ENCODE measurements around the gene NMUR1.

The NMUR1 gene

GRCh38 chr2:231531883-231532755 lies 1.9 kb upstream of the NMUR1 start:
- peaks cover 0 to 6% of the 10 kb centered on the region in 2 donors for H3K27me3 ChIP-seq
- DNase-seq, result peak in 1 of 2 donors; percentile 9
- H3K27ac ChIP-seq, result no peak overlapping the region
- H3K4me3 ChIP-seq, result no peak overlapping the region
- intact Hi-C loops (cut with DNase I; ENCODE audit: low total_unique reads), result loop anchor here (2.0 kb wide), 1 partner anchor 27 kb away; no protein-coding TSS in a partner anchor
- H3K4me1 ChIP-seq, result peaks cover 0 to 10% (median 9%) of the 10 kb centered on the region in 4 donors
- H3K9me3 ChIP-seq, result no peaks in the 10 kb centered on the region
- TF ChIP-seq CTCF (IDR thresholded peaks at IDR 0.05), result no peak
- H3K36me3 ChIP-seq, result no peaks in the 10 kb centered on the region

GRCh38 chr2:231531466-231531865 lies 1.2 kb upstream of the NMUR1 start:
- peak in 1 of 2 donors; percentile 12 for DNase-seq
- TF ChIP-seq CTCF (IDR thresholded peaks at IDR 0.05), result no peak
- Histone ChIP-seq H3K36me3 (no peaks in the 10 kb centered on the region), H3K27ac (no peak overlapping the region), H3K4me3 (no peak overlapping the region), H3K27me3 (peaks cover 0 to 6% of the 10 kb centered on the region in 2 donors), H3K9me3 (no peaks in the 10 kb centered on the region), H3K4me1 (peaks cover 0 to 10% (median 9%) of the 10 kb centered on the region in 4 donors)
- intact Hi-C loops (cut with DNase I; ENCODE audit: low total_unique reads), result loop anchor here (2.0 kb wide), 1 partner anchor 27 kb away; no protein-coding TSS in a partner anchor

- H3K4me3 ChIP-seq, result no peak overlapping the region
- no peaks in the 10 kb centered on the region for H3K36me3 ChIP-seq
- H3K27me3 ChIP-seq, result peaks cover 0 to 6% of the 10 kb centered on the region in 2 donors
- H3K27ac ChIP-seq, result no peak overlapping the region
- H3K4me1 ChIP-seq, result peaks cover 0 to 12% (median 9%) of the 10 kb centered on the region in 4 donors
- intact Hi-C loops (cut with DNase I; ENCODE audit: low total_unique reads), result no loop called here
- no peak for TF ChIP-seq CTCF (IDR thresholded peaks at IDR 0.05)
- no peak for DNase-seq
- no peaks in the 10 kb centered on the region for H3K9me3 ChIP-seq
Observed at GRCh38 chr2:231528636-231529030, 1.6 kb downstream of the NMUR1 start.

GRCh38 chr2:231527955-231528635 lies 2.1 kb downstream of the NMUR1 start:
- Histone ChIP-seq H3K4me1 (peaks cover 0 to 14% (median 9%) of the 10 kb centered on the region in 4 donors), H3K27ac (no peak overlapping the region), H3K9me3 (no peaks in the 10 kb centered on the region), H3K27me3 (peaks cover 0 to 6% of the 10 kb centered on the region in 2 donors), H3K4me3 (no peak overlapping the region), H3K36me3 (no peaks in the 10 kb centered on the region)
- DNase-seq, result no peak
- intact Hi-C loops (cut with DNase I; ENCODE audit: low total_unique reads), result no loop called here
- TF ChIP-seq CTCF (IDR thresholded peaks at IDR 0.05), result no peak

- H3K4me3 ChIP-seq, result no peak overlapping the region
- intact Hi-C loops (cut with DNase I; ENCODE audit: low total_unique reads), result no loop called here
- no peaks in the 10 kb centered on the region for H3K36me3 ChIP-seq
- DNase-seq, result no peak
- H3K27ac ChIP-seq, result no peak overlapping the region
- H3K9me3 ChIP-seq, result no peaks in the 10 kb centered on the region
- no peak for TF ChIP-seq CTCF (IDR thresholded peaks at IDR 0.05)
- peaks cover 0 to 6% of the 10 kb centered on the region in 2 donors for H3K27me3 ChIP-seq
- peaks cover 0 to 14% (median 9%) of the 10 kb centered on the region in 4 donors for H3K4me1 ChIP-seq
Observed at GRCh38 chr2:231527091-231527395, 3.2 kb downstream of the NMUR1 start.

Data from tibial artery (tissue), 4 donors.